ENCODE results near the gene EML3. TPM values are rescaled to one million over a fixed set of nuclear protein-coding genes. Genes with fewer than 3 reads are reported as not detected.

Gene EML3
- total and polyA plus RNA-seq, 2 of the 13 experiments (the other 11 are each of a cell fraction or from before 2014, with no cell fraction given), result 10.6 to 12.3 TPM

DNA sequence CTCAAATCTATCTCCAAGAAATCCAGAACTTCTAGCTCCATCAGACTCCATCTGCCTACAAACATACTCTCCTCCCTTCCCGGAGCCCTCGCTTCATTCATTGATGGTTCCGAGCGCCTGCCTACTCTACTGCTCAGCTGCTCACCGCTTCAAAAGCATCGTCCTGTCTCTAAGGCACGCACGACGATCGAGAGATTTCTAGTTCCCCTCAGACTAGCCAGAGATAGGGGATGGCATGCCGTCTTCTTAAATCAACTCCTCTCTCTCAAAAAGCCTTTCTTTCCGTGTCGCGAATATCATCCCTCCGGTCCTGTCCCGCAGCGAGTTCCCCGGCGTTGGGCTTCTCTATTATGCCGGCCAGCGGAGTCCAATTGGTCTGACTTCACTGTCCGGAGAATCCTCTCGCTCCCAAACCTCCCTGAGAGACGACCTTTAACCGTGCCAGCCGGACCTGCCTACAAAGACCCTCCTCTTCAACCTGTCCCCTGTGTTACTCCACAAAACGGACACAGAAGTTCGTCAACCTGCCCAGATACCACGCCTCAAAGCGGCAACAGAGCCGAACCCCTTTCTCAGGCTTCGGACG, 39.5 kb downstream of the EML3 start (continued):
- TF ChIP-seq HIVEP1 (CRISPR knock-in tag; IDR thresholded peaks at IDR 0.05), result no peak
- TF ChIP-seq, protein P1, sequence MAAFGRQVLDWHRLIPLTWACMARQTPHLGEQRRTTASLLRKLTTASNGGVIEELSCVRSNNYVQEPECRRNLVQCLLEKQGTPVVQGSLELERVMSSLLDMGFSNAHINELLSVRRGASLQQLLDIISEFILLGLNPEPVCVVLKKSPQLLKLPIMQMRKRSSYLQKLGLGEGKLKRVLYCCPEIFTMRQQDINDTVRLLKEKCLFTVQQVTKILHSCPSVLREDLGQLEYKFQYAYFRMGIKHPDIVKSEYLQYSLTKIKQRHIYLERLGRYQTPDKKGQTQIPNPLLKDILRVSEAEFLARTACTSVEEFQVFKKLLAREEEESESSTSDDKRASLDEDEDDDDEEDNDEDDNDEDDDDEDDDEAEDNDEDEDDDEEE (CRISPR knock-in tag; IDR thresholded peaks at IDR 0.05), result peak; percentile 46; the same call in 1 of the 2 replicates
- TF ChIP-seq ASH2L (IDR thresholded peaks at IDR 0.05; ENCODE audit: insufficient read length, low read depth, low read length), result no peak
- no peak for TF ChIP-seq ZBTB43 (CRISPR knock-in tag; conservative IDR thresholded peaks at IDR 0.05)
- no peak for TF ChIP-seq FOXP4 (CRISPR knock-in tag; IDR thresholded peaks at IDR 0.05)
- no peak for TF ChIP-seq ELF1 (CRISPR knock-in tag; IDR thresholded peaks at IDR 0.05)
- TF ChIP-seq, protein P2, sequence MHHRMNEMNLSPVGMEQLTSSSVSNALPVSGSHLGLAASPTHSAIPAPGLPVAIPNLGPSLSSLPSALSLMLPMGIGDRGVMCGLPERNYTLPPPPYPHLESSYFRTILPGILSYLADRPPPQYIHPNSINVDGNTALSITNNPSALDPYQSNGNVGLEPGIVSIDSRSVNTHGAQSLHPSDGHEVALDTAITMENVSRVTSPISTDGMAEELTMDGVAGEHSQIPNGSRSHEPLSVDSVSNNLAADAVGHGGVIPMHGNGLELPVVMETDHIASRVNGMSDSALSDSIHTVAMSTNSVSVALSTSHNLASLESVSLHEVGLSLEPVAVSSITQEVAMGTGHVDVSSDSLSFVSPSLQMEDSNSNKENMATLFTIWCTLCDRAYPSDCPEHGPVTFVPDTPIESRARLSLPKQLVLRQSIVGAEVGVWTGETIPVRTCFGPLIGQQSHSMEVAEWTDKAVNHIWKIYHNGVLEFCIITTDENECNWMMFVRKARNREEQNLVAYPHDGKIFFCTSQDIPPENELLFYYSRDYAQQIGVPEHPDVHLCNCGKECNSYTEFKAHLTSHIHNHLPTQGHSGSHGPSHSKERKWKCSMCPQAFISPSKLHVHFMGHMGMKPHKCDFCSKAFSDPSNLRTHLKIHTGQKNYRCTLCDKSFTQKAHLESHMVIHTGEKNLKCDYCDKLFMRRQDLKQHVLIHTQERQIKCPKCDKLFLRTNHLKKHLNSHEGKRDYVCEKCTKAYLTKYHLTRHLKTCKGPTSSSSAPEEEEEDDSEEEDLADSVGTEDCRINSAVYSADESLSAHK (CRISPR knock-in tag; IDR thresholded peaks at IDR 0.05; ENCODE audit: borderline replicate concordance), result no peak
- TF ChIP-seq, protein P3, sequence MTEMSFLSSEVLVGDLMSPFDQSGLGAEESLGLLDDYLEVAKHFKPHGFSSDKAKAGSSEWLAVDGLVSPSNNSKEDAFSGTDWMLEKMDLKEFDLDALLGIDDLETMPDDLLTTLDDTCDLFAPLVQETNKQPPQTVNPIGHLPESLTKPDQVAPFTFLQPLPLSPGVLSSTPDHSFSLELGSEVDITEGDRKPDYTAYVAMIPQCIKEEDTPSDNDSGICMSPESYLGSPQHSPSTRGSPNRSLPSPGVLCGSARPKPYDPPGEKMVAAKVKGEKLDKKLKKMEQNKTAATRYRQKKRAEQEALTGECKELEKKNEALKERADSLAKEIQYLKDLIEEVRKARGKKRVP (CRISPR knock-in tag; IDR thresholded peaks at IDR 0.05), result no peak
- TF ChIP-seq, protein P4, sequence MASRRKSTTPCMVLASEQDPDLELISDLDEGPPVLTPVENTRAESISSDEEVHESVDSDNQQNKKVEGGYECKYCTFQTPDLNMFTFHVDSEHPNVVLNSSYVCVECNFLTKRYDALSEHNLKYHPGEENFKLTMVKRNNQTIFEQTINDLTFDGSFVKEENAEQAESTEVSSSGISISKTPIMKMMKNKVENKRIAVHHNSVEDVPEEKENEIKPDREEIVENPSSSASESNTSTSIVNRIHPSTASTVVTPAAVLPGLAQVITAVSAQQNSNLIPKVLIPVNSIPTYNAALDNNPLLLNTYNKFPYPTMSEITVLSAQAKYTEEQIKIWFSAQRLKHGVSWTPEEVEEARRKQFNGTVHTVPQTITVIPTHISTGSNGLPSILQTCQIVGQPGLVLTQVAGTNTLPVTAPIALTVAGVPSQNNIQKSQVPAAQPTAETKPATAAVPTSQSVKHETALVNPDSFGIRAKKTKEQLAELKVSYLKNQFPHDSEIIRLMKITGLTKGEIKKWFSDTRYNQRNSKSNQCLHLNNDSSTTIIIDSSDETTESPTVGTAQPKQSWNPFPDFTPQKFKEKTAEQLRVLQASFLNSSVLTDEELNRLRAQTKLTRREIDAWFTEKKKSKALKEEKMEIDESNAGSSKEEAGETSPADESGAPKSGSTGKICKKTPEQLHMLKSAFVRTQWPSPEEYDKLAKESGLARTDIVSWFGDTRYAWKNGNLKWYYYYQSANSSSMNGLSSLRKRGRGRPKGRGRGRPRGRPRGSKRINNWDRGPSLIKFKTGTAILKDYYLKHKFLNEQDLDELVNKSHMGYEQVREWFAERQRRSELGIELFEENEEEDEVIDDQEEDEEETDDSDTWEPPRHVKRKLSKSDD (CRISPR knock-in tag; IDR thresholded peaks at IDR 0.05; ENCODE audit: low read depth), result no peak
- no peak for TF ChIP-seq SMARCE1 (IDR thresholded peaks at IDR 0.05; ENCODE audit: borderline replicate concordance)
- TF ChIP-seq HNRNPUL1 (IDR thresholded peaks at IDR 0.05; ENCODE audit: low read depth, low read length), result no peak
- TF ChIP-seq, protein P5, sequence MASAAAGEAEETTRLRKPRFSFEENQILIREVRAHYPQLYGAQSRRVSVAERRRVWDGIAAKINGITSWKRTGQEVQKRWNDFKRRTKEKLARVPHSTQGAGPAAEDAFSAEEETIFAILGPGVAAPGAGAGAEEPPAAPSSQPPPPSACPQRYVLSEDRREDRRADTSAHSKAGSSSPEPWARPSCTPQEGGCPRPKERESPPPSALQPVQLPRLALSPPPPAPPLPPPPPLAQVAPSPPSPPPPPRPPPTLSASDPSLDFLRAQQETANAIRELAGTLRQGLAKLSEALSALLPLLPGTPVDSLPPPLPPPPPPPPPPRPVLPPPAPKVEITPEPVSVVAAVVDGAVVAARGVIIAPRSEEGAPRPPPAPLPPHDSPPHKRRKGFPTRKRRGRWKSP (CRISPR knock-in tag; IDR thresholded peaks at IDR 0.05), result no peak
- TF ChIP-seq POGK (CRISPR knock-in tag; conservative IDR thresholded peaks at IDR 0.05), result no peak
- TF ChIP-seq CENPX (CRISPR knock-in tag; IDR thresholded peaks at IDR 0.05), result no peak

Data from HepG2 (cell line).